H1 (cell line): ENCODE results near the gene FCN3. TPM values are rescaled to one million over a fixed set of nuclear protein-coding genes. Genes with fewer than 3 reads are reported as not detected.
"Not testable (repeated sequence)": the region's sequence is repeated elsewhere in the genome, so short reads cannot be mapped to it uniquely, and the experiment has no call there.

Experiments
- CTCF ChIA-PET: fragments of 300-600 bp; sonication (Branson Sonifier 250); formaldehyde crosslinking; loops from one replicate; lab custom pipeline; 2021; ENCODE audit not compliant: partially characterized antibody; lab: Charles Lee
- POLR2A ChIA-PET: fragments of 300-600 bp; sonication (Branson Sonifier 250); formaldehyde crosslinking; loops from one replicate; lab custom pipeline; 2021; ENCODE audit warnings: inconsistent platforms; ENCODE audit not compliant: partially characterized antibody; lab: Charles Lee
- DNase-seq, 2 experiments: peaks; one replicate each; pipeline versions ENCODE4 v3.0.0 to v3.0.0-alpha.2; 2010 to 2022; ENCODE audit warnings: low spot score in 2 of 2, low read depth in 1 of 2, mixed read lengths in 1 of 2
- FAIRE-seq: peaks from 2 replicates; lab custom pipeline; 2011; peaks lifted over from hg19 to GRCh38; lab: Jason Lieb, UNC
- H2AFZ ChIP-seq: 2 replicates; pipeline ENCODE4 v1.8.1; 2012; ENCODE audit warnings: low read length, inconsistent platforms
- H2AK5ac ChIP-seq: 2 replicates; pipeline ENCODE4 v1.6.1; 2013; ENCODE audit warnings: low read depth, low read length
- H2BK120ac ChIP-seq: replicated peaks from 2 replicates; pipeline ENCODE3; 2013; ENCODE audit warnings: low read depth, low read length, inconsistent platforms
- H2BK12ac ChIP-seq: 2 replicates; pipeline ENCODE4 v1.6.1; 2013; ENCODE audit warnings: low read depth, low read length
- H2BK15ac ChIP-seq: 2 replicates; pipeline ENCODE4 v1.6.1; 2013; ENCODE audit warnings: low read length
- H2BK20ac ChIP-seq: 2 replicates; pipeline ENCODE4 v1.6.1; 2013; ENCODE audit warnings: low read length
- H2BK5ac ChIP-seq: 2 replicates; pipeline ENCODE4 v1.6.1; 2013; ENCODE audit warnings: low read depth, low read length
- H3K14ac ChIP-seq: 2 replicates; pipeline ENCODE4 v1.6.1; 2013; ENCODE audit warnings: inconsistent platforms; ENCODE audit not compliant: insufficient read length
- H3K18ac ChIP-seq: 2 replicates; pipeline ENCODE4 v1.6.1; 2013; ENCODE audit warnings: low read length; ENCODE audit errors: extremely low read depth
- H3K23ac ChIP-seq: 2 replicates; pipeline ENCODE4 v1.6.1; 2013; ENCODE audit warnings: inconsistent platforms; ENCODE audit not compliant: insufficient read length
- H3K23me2 ChIP-seq: 2 replicates; pipeline ENCODE4 v1.6.1; 2013; ENCODE audit warnings: low read depth, low read length
- H3K27ac ChIP-seq: 2 replicates; pipeline ENCODE4 v1.6.1; 2011; ENCODE audit warnings: low read depth, low read length, inconsistent platforms
- H3K27me3 ChIP-seq, 4 experiments: replicated peaks in 1 of 4; 1 replicate in 1 of 4; 2 replicates in 3 of 4; pipeline versions ENCODE4 v1.6.1 to v1.8.1; 2011 to 2013; ENCODE audit warnings: low read length in 3 of 4, mild to moderate bottlenecking in 3 of 4, inconsistent platforms in 2 of 4, mixed read lengths in 2 of 4, moderate library complexity in 1 of 4; ENCODE audit not compliant: control insufficient read depth in 3 of 4, insufficient read depth in 3 of 4; ENCODE audit errors: extremely low read depth in 1 of 4
- H3K36me3 ChIP-seq, 4 experiments: 2 replicates each; pipeline versions ENCODE4 v1.6.1 to v1.8.1; 2011 to 2013; ENCODE audit warnings: mild to moderate bottlenecking in 4 of 4, low read length in 3 of 4, moderate library complexity in 2 of 4, control low read depth in 1 of 4, inconsistent platforms in 1 of 4; ENCODE audit not compliant: insufficient read depth in 4 of 4, control insufficient read depth in 2 of 4
- H3K4ac ChIP-seq: replicated peaks from 2 replicates; pipeline ENCODE3; 2013; ENCODE audit warnings: low read length, low read depth, mixed read lengths, inconsistent platforms; ENCODE audit not compliant: insufficient read length
- H3K4me1 ChIP-seq, 4 experiments: replicated peaks in 1 of 4; 1 replicate in 1 of 4; 2 replicates in 3 of 4; pipeline versions ENCODE4 v1.6.1 to v1.8.1; 2011 to 2013; ENCODE audit warnings: low read length in 3 of 4, inconsistent platforms in 2 of 4, mixed read lengths in 1 of 4; ENCODE audit not compliant: insufficient read depth in 4 of 4, control insufficient read depth in 3 of 4
- H3K4me2 ChIP-seq, 2 experiments: 2 replicates each; pipeline versions ENCODE4 v1.6.1 to v1.8.1; 2011 to 2013; ENCODE audit warnings: low read depth in 2 of 2, low read length in 2 of 2, control low read depth in 1 of 2, inconsistent platforms in 1 of 2, mild to moderate bottlenecking in 1 of 2; ENCODE audit not compliant: insufficient read depth in 1 of 2
- H3K4me3 ChIP-seq, 4 experiments: fragments of 200-600, 300-600 bp in 1 of 4; sonication (generic), shearing (Covaris generic), sonication (Bioruptor Twin) in 1 of 4; 2 replicates each; pipeline versions ENCODE4 v1.5.1 to v1.8.1; 2011 to 2016; ENCODE audit warnings: low read length in 4 of 4, low read depth in 3 of 4, control low read depth in 2 of 4, inconsistent platforms in 2 of 4, mild to moderate bottlenecking in 2 of 4, mixed read lengths in 1 of 4, moderate library complexity in 1 of 4; ENCODE audit not compliant: insufficient read depth in 2 of 4; ENCODE audit errors: extremely low read depth in 1 of 4
- H3K56ac ChIP-seq: replicated peaks from 2 replicates; pipeline ENCODE3; 2013; ENCODE audit warnings: low read depth, mild to moderate bottlenecking, mixed read lengths, low read length, inconsistent platforms; ENCODE audit not compliant: insufficient read length
- H3K79me1 ChIP-seq: 2 replicates; pipeline ENCODE4 v1.6.1; 2013; ENCODE audit warnings: low read depth, low read length, control low read depth
- H3K79me2 ChIP-seq, 2 experiments: 2 replicates each; pipeline versions ENCODE4 v1.6.1 to v1.8.1; 2012 to 2013; ENCODE audit warnings: low read length in 2 of 2, mild to moderate bottlenecking in 2 of 2, inconsistent platforms in 1 of 2; ENCODE audit not compliant: insufficient read depth in 2 of 2, control insufficient read depth in 1 of 2
- H3K9ac ChIP-seq, 4 experiments: replicated peaks in 1 of 4; 1 replicate in 1 of 4; 2 replicates in 3 of 4; pipeline versions ENCODE4 v1.6.1 to v1.8.1; 2011 to 2013; ENCODE audit warnings: low read depth in 3 of 4, low read length in 3 of 4, control low read depth in 2 of 4, mild to moderate bottlenecking in 2 of 4, moderate library complexity in 2 of 4, inconsistent platforms in 1 of 4; ENCODE audit errors: extremely low read depth in 1 of 4
- H3K9me3 ChIP-seq, 2 experiments: 2 replicates each; pipeline versions ENCODE4 v1.6.1 to v1.8.1; 2012 to 2013; ENCODE audit warnings: mild to moderate bottlenecking in 2 of 2, moderate library complexity in 2 of 2, control low read depth in 1 of 2, inconsistent platforms in 1 of 2, low read depth in 1 of 2, low read length in 1 of 2, mixed read lengths in 1 of 2; ENCODE audit not compliant: insufficient read depth in 2 of 2
- H4K20me1 ChIP-seq, 2 experiments: replicated peaks in 1 of 2; 2 replicates each; pipeline versions ENCODE3 to v1.8.1; 2011 to 2013; ENCODE audit warnings: inconsistent platforms in 2 of 2, low read length in 2 of 2, mild to moderate bottlenecking in 1 of 2; ENCODE audit not compliant: insufficient read depth in 2 of 2, control insufficient read depth in 1 of 2
- H4K5ac ChIP-seq: 2 replicates; pipeline ENCODE4 v1.6.1; 2013; ENCODE audit warnings: low read length, low read depth, mixed read lengths, inconsistent platforms; ENCODE audit not compliant: insufficient read length
- H4K8ac ChIP-seq: 2 replicates; pipeline ENCODE4 v1.8.0; 2013; ENCODE audit warnings: mild to moderate bottlenecking, moderate library complexity, low read length, inconsistent platforms; ENCODE audit not compliant: insufficient read depth; ENCODE audit errors: extremely low read depth
- H4K91ac ChIP-seq: replicated peaks from 2 replicates; pipeline ENCODE3; 2013; ENCODE audit warnings: low read length, mixed read lengths, inconsistent platforms; ENCODE audit not compliant: insufficient read length
- WGBS, 2 experiments: shearing (Covaris generic) in 1 of 2; methylation state at CpG; one replicate each; pipeline versions ENCODE4 v1.1.6 to v1.1.7; 2013 to 2015; ENCODE audit warnings: low lambda C conversion rate in 2 of 2, mixed read lengths in 2 of 2, inconsistent platforms in 1 of 2, low coverage in 1 of 2, missing lambda C conversion rate in 1 of 2; ENCODE audit not compliant: insufficient replicate concordance in 2 of 2, insufficient coverage in 1 of 2, insufficient read length in 1 of 2; ENCODE audit errors: extremely low coverage in 1 of 2, missing lambda C conversion rate in 1 of 2; 5-methylcytosine and 5-hydroxymethylcytosine counted together
- polyA plus RNA-seq, 7 experiments: library from polyadenylated mRNA; depleted of rRNA in 3 of 7; stranded (reverse) in 5 of 7; unstranded in 2 of 7; fragments of >200 nt in 5 of 7; fragments of 200-250 nt in 2 of 7; gene quantifications; 1 replicate in 5 of 7; 2 replicates in 1 of 7; 4 replicates in 1 of 7; pipeline versions ENCODE4 v1.2.1 to v1.2.3, GENCODE V29; 2011 to 2013; ENCODE audit warnings: missing spikeins in 2 of 7, mixed read lengths in 2 of 7
- total RNA-seq: library from RNA; stranded (reverse); fragmentation: NEBNext Ultra II Directional; extraction: Animal tissue kit (Norgen Biotek cat#: 25700); gene quantifications from 2 replicates; pipeline ENCODE4 v1.2.1, GENCODE V29; 2021

FCN3 gene
- total and polyA plus RNA-seq, 2 of the 8 experiments (the other 6 are each of a cell fraction or from before 2014, with no cell fraction given): 0.30 to 0.57 TPM

- not testable (repeated sequence) for FAIRE-seq, H2BK15ac ChIP-seq, H2BK20ac ChIP-seq, H3K14ac ChIP-seq, H3K9me3 ChIP-seq, H4K91ac ChIP-seq, H3K27ac ChIP-seq, H2AK5ac ChIP-seq, H4K5ac ChIP-seq, H3K9ac ChIP-seq, H3K79me1 ChIP-seq, H3K27me3 ChIP-seq, H3K23ac ChIP-seq, H3K4me2 ChIP-seq, H3K23me2 ChIP-seq, H3K4ac ChIP-seq, H3K56ac ChIP-seq, H4K8ac ChIP-seq, H3K79me2 ChIP-seq, H2BK120ac ChIP-seq, H3K4me3 ChIP-seq, H2BK12ac ChIP-seq, H4K20me1 ChIP-seq, DNase-seq, H3K18ac ChIP-seq, H2AFZ ChIP-seq
- ChIA-PET CTCF (interaction anchor here (0.6 to 37.8 kb wide), 12 partner anchors 7 to 1175 kb away, joined by 3 to 863 read pairs (median 5); partner anchors contain the start of gene MAP3K6), POLR2A (interaction anchor here (1.2 kb wide), 1 partner anchor 10 kb away, joined by 5 read pairs; no protein-coding TSS in a partner anchor)
- Histone ChIP-seq H3K4me1 (peaks cover 9 to 30% (median 17%) of the 10 kb centered on the region in 4 experiments), H2BK5ac (peak overlapping the region; percentile 74; the same call in 1 of the 2 replicates), H3K36me3 (peaks cover under 1 to 33% (median 16%) of the 10 kb centered on the region in 4 experiments; a peak in 6 of 8 replicates)
- WGBS, 2 experiments: 92% methylated on average over 2 of the region's 2 CpGs; no CpG with 5 or more reads in 1 of the 2 experiments
Measured at GRCh38 chr1:27406791-27407190, 32.2 kb upstream of the FCN3 start.
